Astrocyte of the hippocampus (primary cell): ENCODE measurements around the gene OR51F2.
A peak's percentile ranks its signal among the peaks of the same experiment; 100 is the strongest.
"Not testable (repeated sequence)": the region's sequence is repeated elsewhere in the genome, so short reads cannot be mapped to it uniquely, and the experiment has no call there.

Experiments
- DNase-seq: peaks from one replicate; pipeline ENCODE4 v3.0.0; 2011; ENCODE audit warnings: low read depth, low spot score

OR51F2 gene

DNA sequence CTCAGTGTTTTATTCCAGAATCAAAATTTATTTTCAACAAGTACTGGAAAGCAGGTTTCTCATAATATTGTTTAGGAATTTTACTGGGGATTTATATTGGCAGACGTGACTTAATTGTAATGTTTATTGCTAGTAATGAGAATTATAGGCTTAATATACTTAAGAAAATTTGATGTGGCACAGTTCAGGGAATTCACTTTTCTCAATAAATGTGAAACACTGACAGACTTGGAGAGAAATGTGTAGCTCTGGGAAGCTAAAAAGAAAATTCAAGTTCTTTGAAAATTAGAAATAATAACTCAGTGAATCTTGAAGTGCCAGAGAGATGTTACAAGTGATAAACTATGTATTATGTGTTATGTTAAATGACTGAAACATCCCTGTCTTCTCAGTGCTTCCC, at the start of gene OR51F2:
Gene OR51F2 (plus strand): TSS at position 301 of the 400 bp plus-strand sequence. CDS start 101 bp downstream, outside the sequence.
- no peak for DNase-seq

- DNase-seq: no peak
Observed at GRCh38 chr11:4782454-4782853, 38.7 kb upstream of the OR51F2 start.

- no peak for DNase-seq
Observed at GRCh38 chr11:4797206-4797605, 23.9 kb upstream of the OR51F2 start.

DNA sequence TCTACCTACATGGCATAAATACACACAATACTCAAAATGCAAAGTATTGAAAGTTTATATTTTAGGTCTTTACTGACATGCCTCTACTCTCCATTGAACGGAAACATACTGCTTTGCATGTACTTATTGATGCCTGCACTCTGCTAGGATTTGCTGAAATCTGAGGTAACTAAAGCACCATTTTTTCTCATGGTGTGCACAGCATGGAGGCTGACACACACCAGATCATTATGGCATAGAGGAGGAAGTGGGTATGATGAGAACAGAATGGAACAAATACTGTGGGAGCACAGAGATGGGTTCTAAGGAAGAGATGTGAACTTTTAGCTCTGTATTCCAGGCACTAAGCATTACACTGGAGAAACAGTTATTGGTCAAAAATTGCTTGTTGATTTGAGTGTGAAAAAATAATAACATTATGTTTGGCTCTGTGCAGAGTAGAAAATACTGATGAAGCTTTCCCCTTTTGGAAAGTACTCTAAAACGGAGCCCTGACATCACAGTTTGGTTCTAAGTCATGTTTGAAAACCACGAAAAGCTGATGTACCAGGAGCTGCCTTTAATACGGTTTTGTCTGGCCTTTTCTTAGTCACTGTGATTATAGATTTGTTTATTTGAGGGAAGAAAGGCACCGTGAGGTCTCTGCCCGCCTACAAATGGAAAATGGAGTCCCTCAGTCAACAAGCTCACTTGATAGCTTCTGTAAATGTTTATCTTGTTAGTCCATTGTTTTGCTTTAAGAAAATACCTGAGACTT, 22.5 kb upstream of the OR51F2 start:
- no peak for DNase-seq

DNA sequence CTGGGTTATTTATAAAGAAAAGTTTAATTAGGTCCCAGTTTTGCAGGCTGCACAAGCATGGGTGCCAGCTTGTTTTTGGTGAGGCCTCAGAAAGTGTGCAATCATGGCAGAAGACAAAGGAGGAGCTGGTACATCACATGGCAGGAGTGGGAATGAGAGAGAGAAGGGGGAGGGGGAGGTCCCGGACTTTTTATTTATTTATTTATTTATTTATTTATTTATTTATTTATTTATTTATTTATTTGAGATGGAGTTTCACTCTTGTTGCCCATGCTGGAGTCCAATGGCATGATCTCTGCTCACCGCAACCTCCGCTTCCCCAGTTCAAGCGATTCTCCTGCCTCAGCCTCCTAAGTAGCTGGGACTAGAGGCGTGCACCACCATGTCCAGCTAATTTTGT, 19.8 kb upstream of the OR51F2 start:
- not testable (repeated sequence) for DNase-seq

DNA sequence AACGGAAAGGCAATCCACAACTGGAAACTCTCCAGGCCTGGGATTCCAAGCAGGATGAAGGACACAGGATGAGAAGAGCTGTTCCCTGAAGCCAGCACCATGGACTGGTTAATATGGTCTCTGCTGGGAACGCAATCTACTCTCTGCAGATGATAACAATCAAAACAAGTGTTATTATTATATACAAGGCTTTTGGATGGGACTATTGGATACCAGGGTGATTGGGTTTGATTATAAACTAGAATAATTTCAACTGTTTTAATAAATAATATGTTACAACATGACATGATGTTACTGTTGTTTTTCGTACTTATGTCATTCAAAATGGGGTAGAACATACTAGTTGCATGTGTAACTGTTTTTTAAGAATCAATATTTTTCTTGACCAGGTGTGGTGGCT, 16.8 kb upstream of the OR51F2 start, which contains the start of gene OR52R1:
Gene OR52R1 (minus strand): TSS at position 101 of the 400 bp plus-strand sequence. CDS start 0 bp downstream, at position 101.
- DNase-seq: no peak

GRCh38 chr11:4808476-4808875, 12.6 kb upstream of the OR51F2 start:
- DNase-seq: no peak

DNA sequence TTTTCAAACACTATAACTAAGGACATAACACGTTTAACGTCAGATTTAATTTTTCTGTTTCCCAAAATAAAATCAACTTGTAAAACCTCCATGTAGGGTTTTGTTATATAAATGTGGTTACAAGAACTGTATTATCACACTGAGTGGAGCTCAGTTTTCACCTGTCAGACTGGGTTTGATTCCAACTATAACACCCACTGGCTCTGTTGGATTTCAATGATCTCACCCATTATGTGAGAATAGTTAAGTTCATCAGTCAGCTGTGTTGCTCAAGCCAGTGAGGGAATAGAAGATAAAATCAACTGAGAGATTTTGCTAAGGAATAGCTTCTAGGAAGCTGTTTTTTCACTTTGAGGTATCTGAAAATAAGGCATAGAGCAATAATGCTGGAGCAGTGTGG, 11.9 kb upstream of the OR51F2 start:
- DNase-seq: no peak

- no peak for DNase-seq
Observed at GRCh38 chr11:4825132-4825531, 4.0 kb downstream of the OR51F2 start.

GRCh38 chr11:4826425-4826824, 5.3 kb downstream of the OR51F2 start:
- peak; percentile 23 for DNase-seq

GRCh38 chr11:4830346-4830745, 9.2 kb downstream of the OR51F2 start:
- no peak for DNase-seq

DNA sequence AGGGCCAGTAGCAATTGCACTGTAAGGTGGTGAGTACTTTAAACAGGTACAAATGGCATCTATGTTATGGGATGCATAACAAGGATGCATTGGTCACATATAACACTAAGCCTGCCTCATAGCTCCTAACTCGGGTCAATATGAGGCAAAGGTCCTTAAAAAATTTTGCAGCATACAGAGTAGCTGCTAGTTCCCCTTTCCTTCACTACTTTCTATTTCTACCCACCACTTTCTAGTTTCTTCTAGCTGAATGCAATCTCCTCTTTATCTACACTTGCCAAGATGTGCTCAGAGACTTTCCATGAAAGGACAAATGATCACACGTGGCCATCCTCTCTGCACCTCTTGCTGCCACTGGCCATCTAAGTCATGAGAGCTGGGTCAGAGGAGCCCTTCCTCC, 9.8 kb downstream of the OR51F2 start:
- no peak for DNase-seq

DNA sequence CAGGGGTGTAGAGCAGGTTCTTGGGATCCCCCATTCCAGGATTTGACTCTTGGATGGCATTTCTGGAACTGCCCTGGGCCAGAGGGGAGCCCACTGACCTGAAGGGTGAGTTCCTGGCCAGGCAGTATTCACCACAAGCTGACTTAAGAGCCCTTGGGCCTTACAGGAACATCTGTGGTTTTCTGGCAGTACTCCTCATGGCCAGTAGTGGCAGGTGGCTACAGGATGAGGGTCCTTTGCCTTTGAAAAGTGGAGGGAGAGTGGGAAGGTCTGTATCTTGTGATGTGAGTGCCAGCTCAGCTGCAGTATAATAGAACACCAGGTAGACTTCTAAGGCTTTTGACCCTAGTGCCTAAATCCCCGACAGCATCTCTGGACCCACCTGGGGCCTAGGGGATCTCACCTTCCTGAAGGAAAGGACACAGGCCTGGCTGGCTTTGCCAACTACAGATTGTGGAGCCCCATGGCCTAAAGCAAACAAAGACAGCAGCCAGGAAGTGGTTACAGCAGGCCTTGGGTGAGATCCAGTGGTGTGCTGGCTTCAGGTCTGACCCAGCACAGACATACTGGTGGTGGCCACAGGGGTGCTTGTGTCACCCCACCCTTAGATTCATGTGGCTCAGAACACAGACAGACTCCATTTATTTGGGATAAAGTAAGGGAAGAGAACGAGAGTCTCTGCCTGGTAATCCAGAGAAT, 18.9 kb downstream of the OR51F2 start:
- DNase-seq: no peak

GRCh38 chr11:4848908-4849532, 27.9 kb downstream of the OR51F2 start, which contains the start of gene OR51S1:
OR51S1 (minus strand) TSS chr11:4849208; CDS start chr11:4849208, 0 bp downstream.
- no peak for DNase-seq

GRCh38 chr11:4851033-4851432, 29.9 kb downstream of the OR51F2 start:
- peak; percentile 82 for DNase-seq

GRCh38 chr11:4854286-4854685, 33.2 kb downstream of the OR51F2 start:
- DNase-seq: not testable (repeated sequence)

- no peak for DNase-seq
Observed at GRCh38 chr11:4862447-4863236, 41.5 kb downstream of the OR51F2 start.

- no peak for DNase-seq
Observed at GRCh38 chr11:4863876-4864275, 42.8 kb downstream of the OR51F2 start.

DNA sequence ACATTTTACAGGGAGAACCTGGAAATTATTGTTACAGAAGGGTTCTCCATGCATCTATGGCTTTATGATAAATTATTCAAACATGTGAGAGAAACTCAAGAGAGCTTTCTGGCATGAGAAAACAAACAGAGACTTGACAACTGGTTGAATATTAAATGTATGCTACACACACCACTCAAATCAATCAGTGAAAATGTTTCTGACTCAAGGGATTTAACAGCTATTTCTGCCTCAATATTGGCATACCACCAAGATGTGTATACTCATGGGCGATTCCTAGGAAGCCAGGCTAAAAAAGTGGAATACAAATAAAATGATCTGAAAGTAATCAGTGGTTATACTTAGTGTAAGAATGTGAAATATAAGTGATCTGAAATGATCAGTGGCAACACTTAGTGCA, 44.7 kb downstream of the OR51F2 start:
- DNase-seq: no peak
